ENCODE data around the gene SNRPD3.

DNA sequence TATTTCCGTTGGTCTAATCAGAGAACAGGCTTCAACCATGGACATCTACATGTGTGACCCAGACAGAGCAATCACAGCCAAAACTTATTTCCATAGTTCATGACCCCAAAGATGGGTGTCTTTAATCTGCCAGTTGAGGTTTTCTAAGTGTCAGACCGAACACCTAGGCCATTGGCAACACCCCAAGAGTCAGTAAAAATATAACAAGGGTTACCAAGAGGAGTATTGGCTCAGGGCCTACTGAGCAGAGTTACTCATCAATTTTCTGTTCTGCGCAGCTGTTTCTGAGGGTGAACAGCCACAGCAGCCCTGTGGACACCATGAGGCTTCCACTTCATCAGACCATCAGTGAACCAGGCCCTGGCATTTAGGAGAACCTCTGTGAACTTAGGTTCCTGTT is 19.7 kb upstream of the SNRPD3 start:
- TF ChIP-seq GATA2 (IDR thresholded peaks at IDR 0.05; ENCODE audit: insufficient read depth, insufficient read length, low read depth, low read length): no peak
- no peak for TF ChIP-seq EZH2 (IDR thresholded peaks at IDR 0.05; ENCODE audit: borderline replicate concordance, low read depth, low read length, severe bottlenecking)
- TF ChIP-seq, protein P1, sequence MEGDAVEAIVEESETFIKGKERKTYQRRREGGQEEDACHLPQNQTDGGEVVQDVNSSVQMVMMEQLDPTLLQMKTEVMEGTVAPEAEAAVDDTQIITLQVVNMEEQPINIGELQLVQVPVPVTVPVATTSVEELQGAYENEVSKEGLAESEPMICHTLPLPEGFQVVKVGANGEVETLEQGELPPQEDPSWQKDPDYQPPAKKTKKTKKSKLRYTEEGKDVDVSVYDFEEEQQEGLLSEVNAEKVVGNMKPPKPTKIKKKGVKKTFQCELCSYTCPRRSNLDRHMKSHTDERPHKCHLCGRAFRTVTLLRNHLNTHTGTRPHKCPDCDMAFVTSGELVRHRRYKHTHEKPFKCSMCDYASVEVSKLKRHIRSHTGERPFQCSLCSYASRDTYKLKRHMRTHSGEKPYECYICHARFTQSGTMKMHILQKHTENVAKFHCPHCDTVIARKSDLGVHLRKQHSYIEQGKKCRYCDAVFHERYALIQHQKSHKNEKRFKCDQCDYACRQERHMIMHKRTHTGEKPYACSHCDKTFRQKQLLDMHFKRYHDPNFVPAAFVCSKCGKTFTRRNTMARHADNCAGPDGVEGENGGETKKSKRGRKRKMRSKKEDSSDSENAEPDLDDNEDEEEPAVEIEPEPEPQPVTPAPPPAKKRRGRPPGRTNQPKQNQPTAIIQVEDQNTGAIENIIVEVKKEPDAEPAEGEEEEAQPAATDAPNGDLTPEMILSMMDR (IDR thresholded peaks at IDR 0.05; ENCODE audit: extremely low read depth in 1 of 2, insufficient read depth in 1 of 2, low read depth in 1 of 2, low read length in 2 of 2): no peak
- TF ChIP-seq FOS (IDR thresholded peaks at IDR 0.05; ENCODE audit: borderline replicate concordance, insufficient read depth, low read length): no peak
- no peak for TF ChIP-seq POLR2AphosphoS5 (IDR thresholded peaks at IDR 0.05; ENCODE audit: insufficient read depth, low read depth, low read length)
- no peak for TF ChIP-seq POLR2A (IDR thresholded peaks at IDR 0.05; ENCODE audit: low read depth, low read length)

All from endothelial cell of umbilical vein (primary cell).